ENCODE data around the gene SUCLA2. TPM values are rescaled to one million over a fixed set of nuclear protein-coding genes. Genes with fewer than 3 reads are reported as not detected.

The SUCLA2 gene
- polyA plus RNA-seq, 1 donor (not counting 4 experiments of a cell fraction or from before 2014, with no cell fraction given): 64.3 TPM

GRCh38 chr13:47901441-47901840 lies 99.6 kb downstream of the SUCLA2 start:
- Histone ChIP-seq H3K27ac (ENCODE audit: control insufficient read depth, insufficient read depth, low read length) (no peak overlapping the region), H4K20me1 (ENCODE audit: control insufficient read depth, extremely low read depth, insufficient read depth, low read length) (no peaks in the 10 kb centered on the region), H3K9me1 (ENCODE audit: control insufficient read depth, extremely low read depth, insufficient read depth, low read length) (no peaks in the 10 kb centered on the region), H3K9me3 (ENCODE audit: control insufficient read depth, low read depth, low read length) (no peaks in the 10 kb centered on the region), H3K79me2 (ENCODE audit: control insufficient read depth, insufficient read depth, low read length) (no peaks in the 10 kb centered on the region), H2AFZ (ENCODE audit: control insufficient read depth, low read length) (no peak overlapping the region), H3K4me3 (ENCODE audit: control insufficient read depth in 2 of 3, extremely low read depth in 1 of 3, insufficient read depth in 2 of 3, low read depth in 1 of 3, low read length in 3 of 3) (no peak overlapping the region), H3K4me2 (ENCODE audit: control insufficient read depth, extremely low read depth, insufficient read depth, low read depth, low read length) (no peak overlapping the region), H3K4me1 (ENCODE audit: control insufficient read depth, extremely low read depth, insufficient read depth, low read length) (peaks cover 7% of the 10 kb centered on the region), H3K36me3 (ENCODE audit: control insufficient read depth in 2 of 2, extremely low read depth in 1 of 2, insufficient read depth in 2 of 2, low read length in 2 of 2) (no peaks in the 10 kb centered on the region), H3K27me3 (ENCODE audit: control insufficient read depth, extremely low read depth, insufficient read depth, low read length) (no peaks in the 10 kb centered on the region), H3K9ac (ENCODE audit: control insufficient read depth, extremely low read depth, insufficient read depth, low read length) (no peak overlapping the region)
- no peak for DNase-seq (ENCODE audit: low read depth, low spot score)
- no peak for FAIRE-seq
- TF ChIP-seq CTCF (optimal IDR thresholded peaks at IDR 0.05 in 1 of 3, IDR thresholded peaks at IDR 0.05 in 1 of 3, conservative IDR thresholded peaks at IDR 0.05 in 1 of 3; ENCODE audit: extremely low read depth in 1 of 3, insufficient read depth in 2 of 3, low read length in 3 of 3) (no peak), EZH2 (IDR thresholded peaks at IDR 0.05; ENCODE audit: low read length) (no peak)
- dilution Hi-C loops (cut with MboI; ENCODE audit: extremely low pct_ligation_motif_present, low sequenced_read_pairs): no loop called here

GRCh38 chr13:47898080-47898479 lies 103.0 kb downstream of the SUCLA2 start:
- no peaks in the 10 kb centered on the region for H3K36me3 ChIP-seq (ENCODE audit: control insufficient read depth in 2 of 2, extremely low read depth in 1 of 2, insufficient read depth in 2 of 2, low read length in 2 of 2)
- DNase-seq (ENCODE audit: low read depth, low spot score) (no peak), FAIRE-seq (no peak)
- dilution Hi-C loops (cut with MboI; ENCODE audit: extremely low pct_ligation_motif_present, low sequenced_read_pairs): no loop called here
- H3K9me1 ChIP-seq (ENCODE audit: control insufficient read depth, extremely low read depth, insufficient read depth, low read length): no peaks in the 10 kb centered on the region
- TF ChIP-seq EZH2 (IDR thresholded peaks at IDR 0.05; ENCODE audit: low read length) (no peak), CTCF (optimal IDR thresholded peaks at IDR 0.05 in 1 of 3, IDR thresholded peaks at IDR 0.05 in 1 of 3, conservative IDR thresholded peaks at IDR 0.05 in 1 of 3; ENCODE audit: extremely low read depth in 1 of 3, insufficient read depth in 2 of 3, low read length in 3 of 3) (no peak)
- no peak overlapping the region for H3K4me2 ChIP-seq (ENCODE audit: control insufficient read depth, extremely low read depth, insufficient read depth, low read depth, low read length)
- H3K4me3 ChIP-seq (ENCODE audit: control insufficient read depth in 2 of 3, extremely low read depth in 1 of 3, insufficient read depth in 2 of 3, low read depth in 1 of 3, low read length in 3 of 3): no peak overlapping the region
- no peak overlapping the region for H3K27ac ChIP-seq (ENCODE audit: control insufficient read depth, insufficient read depth, low read length)
- no peak overlapping the region for H3K9ac ChIP-seq (ENCODE audit: control insufficient read depth, extremely low read depth, insufficient read depth, low read length)
- no peaks in the 10 kb centered on the region for H3K27me3 ChIP-seq (ENCODE audit: control insufficient read depth, extremely low read depth, insufficient read depth, low read length)
- H4K20me1 ChIP-seq (ENCODE audit: control insufficient read depth, extremely low read depth, insufficient read depth, low read length): no peaks in the 10 kb centered on the region
- no peaks in the 10 kb centered on the region for H3K9me3 ChIP-seq (ENCODE audit: control insufficient read depth, low read depth, low read length)
- no peak overlapping the region for H2AFZ ChIP-seq (ENCODE audit: control insufficient read depth, low read length)
- no peaks in the 10 kb centered on the region for H3K79me2 ChIP-seq (ENCODE audit: control insufficient read depth, insufficient read depth, low read length)
- peaks cover 7% of the 10 kb centered on the region for H3K4me1 ChIP-seq (ENCODE audit: control insufficient read depth, extremely low read depth, insufficient read depth, low read length)

All from keratinocyte (primary cell).